ENCODE measurements around the gene SPATA46. TPM values are rescaled to one million over a fixed set of nuclear protein-coding genes. Genes with fewer than 3 reads are reported as not detected.

Gene SPATA46
- total and polyA plus RNA-seq, 2 donors (not counting 1 experiment from before 2014, with no cell fraction given) = not detected

DNA sequence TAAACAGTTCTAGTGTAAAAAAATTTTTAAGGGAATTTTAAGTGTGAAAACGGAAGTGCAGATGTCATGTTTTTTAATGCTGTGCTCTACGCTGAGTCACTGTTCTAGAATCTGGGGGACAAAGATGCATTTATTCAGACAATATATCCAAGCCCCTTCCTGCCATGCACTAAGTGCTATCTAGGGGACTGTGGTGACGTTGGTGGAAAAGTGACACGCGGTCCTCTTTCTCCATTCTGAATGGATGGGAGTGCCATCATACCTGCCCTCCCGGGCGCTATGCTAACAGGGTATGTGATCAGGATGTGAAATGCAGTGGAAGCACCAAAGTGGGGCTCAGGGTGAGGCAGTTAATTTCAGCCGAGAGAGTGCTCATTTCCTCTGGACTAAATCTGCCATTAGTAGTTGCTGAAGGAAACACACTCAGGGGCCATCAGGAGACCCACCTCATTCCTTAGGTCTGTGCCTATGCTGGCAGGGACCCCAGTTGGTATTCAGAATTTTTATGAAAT lies 11.5 kb upstream of the SPATA46 start:
- intact Hi-C loops (cut with micrococcal nuclease) = no loop called here
- 76% methylated on average over 2 of the region's 8 CpGs for WGBS (ENCODE audit: insufficient coverage)
- no peak overlapping the region for H3K9ac ChIP-seq (ENCODE audit: low read length)
- H2AFZ ChIP-seq (ENCODE audit: insufficient read depth, low read depth, low read length, poor library complexity, severe bottlenecking) = no peak overlapping the region
- no peak overlapping the region for H3K4me2 ChIP-seq (replicated peaks; ENCODE audit: low read depth, low read length, poor library complexity, severe bottlenecking)
- H3K4me3 ChIP-seq (ENCODE audit: control extremely low read depth in 1 of 5, extremely low read depth in 1 of 5, insufficient read depth in 1 of 5, low read depth in 2 of 5, low read length in 4 of 5) = no peak overlapping the region
- no peak for DNase-seq
- Mint-ChIP-seq H3K4me1 (peaks cover 10% of the 10 kb centered on the region), H3K4me3 (no peak overlapping the region), H3K27me3 (peaks cover 21% of the 10 kb centered on the region), H3K9me3 (ENCODE audit: insufficient read depth) (no peaks in the 10 kb centered on the region), H3K27ac (no peak overlapping the region)
- no peak for ATAC-seq (ENCODE audit: low read depth)
- H3K36me3 ChIP-seq (replicated peaks in 1 of 2; ENCODE audit: control extremely low read depth in 1 of 2, control insufficient read depth in 1 of 2, extremely low read depth in 1 of 2, insufficient read depth in 2 of 2, low read length in 1 of 2) = no peaks in the 10 kb centered on the region
- H3K9me3 ChIP-seq (ENCODE audit: control extremely low read depth in 1 of 3, control insufficient read depth in 2 of 3, insufficient read depth in 1 of 3, low read length in 2 of 3) = no peaks in the 10 kb centered on the region
- ChIA-PET POLR2A (no interaction called here), CTCF (no interaction called here)
- H3K27me3 ChIP-seq (replicated peaks in 1 of 4; ENCODE audit: control extremely low read depth in 1 of 4, control insufficient read depth in 3 of 4, insufficient read depth in 4 of 4, low read length in 3 of 4) = no peaks in the 10 kb centered on the region
- no peak for TF ChIP-seq EZH2 (IDR thresholded peaks at IDR 0.05; ENCODE audit: borderline replicate concordance, insufficient read depth, low read depth, low read length, poor library complexity, severe bottlenecking)
- TF ChIP-seq, protein P1, sequence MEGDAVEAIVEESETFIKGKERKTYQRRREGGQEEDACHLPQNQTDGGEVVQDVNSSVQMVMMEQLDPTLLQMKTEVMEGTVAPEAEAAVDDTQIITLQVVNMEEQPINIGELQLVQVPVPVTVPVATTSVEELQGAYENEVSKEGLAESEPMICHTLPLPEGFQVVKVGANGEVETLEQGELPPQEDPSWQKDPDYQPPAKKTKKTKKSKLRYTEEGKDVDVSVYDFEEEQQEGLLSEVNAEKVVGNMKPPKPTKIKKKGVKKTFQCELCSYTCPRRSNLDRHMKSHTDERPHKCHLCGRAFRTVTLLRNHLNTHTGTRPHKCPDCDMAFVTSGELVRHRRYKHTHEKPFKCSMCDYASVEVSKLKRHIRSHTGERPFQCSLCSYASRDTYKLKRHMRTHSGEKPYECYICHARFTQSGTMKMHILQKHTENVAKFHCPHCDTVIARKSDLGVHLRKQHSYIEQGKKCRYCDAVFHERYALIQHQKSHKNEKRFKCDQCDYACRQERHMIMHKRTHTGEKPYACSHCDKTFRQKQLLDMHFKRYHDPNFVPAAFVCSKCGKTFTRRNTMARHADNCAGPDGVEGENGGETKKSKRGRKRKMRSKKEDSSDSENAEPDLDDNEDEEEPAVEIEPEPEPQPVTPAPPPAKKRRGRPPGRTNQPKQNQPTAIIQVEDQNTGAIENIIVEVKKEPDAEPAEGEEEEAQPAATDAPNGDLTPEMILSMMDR (IDR thresholded peaks at IDR 0.05) = no peak
- no peak overlapping the region for H3K27ac ChIP-seq (ENCODE audit: low read length in 2 of 2)
- H3K4me1 ChIP-seq (ENCODE audit: control insufficient read depth in 2 of 2, insufficient read depth in 2 of 2, low read length in 2 of 2) = peaks cover 3 to 5% of the 10 kb centered on the region in 2 donors
- no peaks in the 10 kb centered on the region for H4K20me1 ChIP-seq (ENCODE audit: control insufficient read depth, insufficient read depth, low read length, poor library complexity, severe bottlenecking)
- no peaks in the 10 kb centered on the region for H3K79me2 ChIP-seq (ENCODE audit: control insufficient read depth, insufficient read depth, low read length)

DNA sequence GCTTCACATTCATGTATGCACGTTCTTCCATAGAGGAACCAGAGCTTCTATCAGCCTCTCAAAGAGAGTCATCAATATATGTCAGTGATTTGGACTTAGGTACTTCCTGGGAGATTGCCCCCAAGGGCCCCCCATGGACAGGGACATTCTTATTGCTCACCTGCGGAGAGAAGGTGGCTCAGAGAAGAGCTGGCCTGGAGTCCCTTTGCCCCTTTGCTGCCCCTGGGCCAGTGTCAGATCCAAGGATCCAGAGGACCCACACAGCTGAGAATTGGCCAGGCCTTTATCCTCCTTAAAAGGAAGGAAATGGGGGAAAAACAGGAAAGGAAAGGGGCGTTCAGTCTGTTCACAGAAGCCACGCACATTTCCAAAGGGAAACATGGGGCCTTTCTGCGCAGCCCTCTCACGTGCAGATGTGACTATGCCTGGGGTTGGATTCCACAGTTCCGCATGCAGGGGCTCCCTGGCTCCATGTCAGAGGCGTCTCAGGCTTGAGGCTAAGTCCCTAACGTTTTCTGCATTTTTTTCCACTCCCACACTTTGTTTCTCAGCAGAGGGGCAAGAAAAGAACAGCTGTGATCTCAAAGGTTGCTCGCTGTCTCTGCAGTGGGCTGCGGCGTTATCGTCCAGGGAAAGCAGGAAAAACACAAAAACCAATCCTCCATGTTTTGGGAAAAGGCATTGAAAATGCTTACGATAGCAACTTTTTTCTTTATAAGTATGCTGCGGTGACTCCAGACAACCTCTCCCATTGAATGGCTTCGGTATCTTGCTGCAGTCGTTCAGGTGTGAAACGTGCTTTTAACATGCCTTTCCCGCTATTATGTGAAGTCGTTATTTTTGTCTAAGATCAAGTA lies 10.8 kb upstream of the SPATA46 start:
- no peak for DNase-seq
- peaks cover 10% of the 10 kb centered on the region for H3K4me1 Mint-ChIP-seq
- CTCF ChIA-PET = no interaction called here

More for the DNA sequence above, 10.8 kb upstream of the SPATA46 start:
- Histone ChIP-seq H4K20me1 (ENCODE audit: control insufficient read depth, insufficient read depth, low read length, poor library complexity, severe bottlenecking) (no peaks in the 10 kb centered on the region), H3K4me2 (replicated peaks; ENCODE audit: low read depth, low read length, poor library complexity, severe bottlenecking) (no peak overlapping the region), H3K27me3 (replicated peaks in 1 of 4; ENCODE audit: control extremely low read depth in 1 of 4, control insufficient read depth in 3 of 4, insufficient read depth in 4 of 4, low read length in 3 of 4) (no peaks in the 10 kb centered on the region), H3K9ac (ENCODE audit: low read length) (no peak overlapping the region), H3K4me1 (ENCODE audit: control insufficient read depth in 2 of 2, insufficient read depth in 2 of 2, low read length in 2 of 2) (peaks cover 3 to 5% of the 10 kb centered on the region in 2 donors), H3K79me2 (ENCODE audit: control insufficient read depth, insufficient read depth, low read length) (no peaks in the 10 kb centered on the region), H3K9me3 (ENCODE audit: control extremely low read depth in 1 of 3, control insufficient read depth in 2 of 3, insufficient read depth in 1 of 3, low read length in 2 of 3) (no peaks in the 10 kb centered on the region), H2AFZ (ENCODE audit: insufficient read depth, low read depth, low read length, poor library complexity, severe bottlenecking) (no peak overlapping the region), H3K4me3 (ENCODE audit: control extremely low read depth in 1 of 5, extremely low read depth in 1 of 5, insufficient read depth in 1 of 5, low read depth in 2 of 5, low read length in 4 of 5) (no peak overlapping the region), H3K36me3 (replicated peaks in 1 of 2; ENCODE audit: control extremely low read depth in 1 of 2, control insufficient read depth in 1 of 2, extremely low read depth in 1 of 2, insufficient read depth in 2 of 2, low read length in 1 of 2) (no peaks in the 10 kb centered on the region), H3K27ac (ENCODE audit: low read length in 2 of 2) (no peak overlapping the region)
- ATAC-seq (ENCODE audit: low read depth) = no peak
- H3K9me3 Mint-ChIP-seq (ENCODE audit: insufficient read depth) = no peaks in the 10 kb centered on the region
- POLR2A ChIA-PET = no interaction called here
- 84% methylated on average over 14 of the region's 20 CpGs for WGBS (ENCODE audit: insufficient coverage)
- H3K27me3 Mint-ChIP-seq = peaks cover 21% of the 10 kb centered on the region
- TF ChIP-seq, protein P1 (IDR thresholded peaks at IDR 0.05) = no peak
- TF ChIP-seq EZH2 (IDR thresholded peaks at IDR 0.05; ENCODE audit: borderline replicate concordance, insufficient read depth, low read depth, low read length, poor library complexity, severe bottlenecking) = no peak
- intact Hi-C loops (cut with micrococcal nuclease) = no loop called here
- H3K4me3 Mint-ChIP-seq = no peak overlapping the region
- H3K27ac Mint-ChIP-seq = no peak overlapping the region

All from B cell (primary cell).